SK-N-SH treated with all-trans-retinoic acid at 6 μM for 48 hours (cell line): ENCODE results near the gene EML6.

ENCODE experiments used
- ARNTL ChIP-seq: fragments of 450-650 bp; formaldehyde crosslinking; IDR thresholded peaks from 2 replicates; pipeline ENCODE4 v1.5.0; 2020; ENCODE audit warnings: low read depth, mild to moderate bottlenecking, moderate library complexity, borderline replicate concordance
- BACH2 ChIP-seq: fragments of 250-450 bp; sonication (Bioruptor Pico); IDR thresholded peaks from 2 replicates; pipeline ENCODE4 v1.9.0; 2021; ENCODE audit warnings: mild to moderate bottlenecking, borderline replicate concordance
- CREB5 ChIP-seq: fragments of 250-450 bp; sonication (Bioruptor Pico); IDR thresholded peaks from 2 replicates; pipeline ENCODE4 v1.5.1; 2020; ENCODE audit warnings: low read depth, mild to moderate bottlenecking, moderate library complexity
- CSDC2 ChIP-seq: fragments of 250-450 bp; sonication (Bioruptor Pico); IDR thresholded peaks from 2 replicates; pipeline ENCODE4 v1.5.0; 2020; ENCODE audit warnings: mild to moderate bottlenecking, moderate library complexity
- CSRNP3 ChIP-seq: fragments of 250-450 bp; sonication (Bioruptor Pico); IDR thresholded peaks from 2 replicates; pipeline ENCODE4 v1.5.1; 2021; ENCODE audit warnings: mild to moderate bottlenecking, moderate library complexity
- ISL1 ChIP-seq: fragments of 250-450 bp; sonication (Bioruptor Pico); IDR thresholded peaks from 2 replicates; pipeline ENCODE4 v2.1.2; 2022; ENCODE audit warnings: mild to moderate bottlenecking, moderate library complexity
- POU6F1 ChIP-seq: fragments of 250-450 bp; sonication (Bioruptor Pico); IDR thresholded peaks from 2 replicates; pipeline ENCODE4 v1.8.0; 2021; ENCODE audit warnings: low read depth, mild to moderate bottlenecking, moderate library complexity, borderline replicate concordance
- SNAI2 ChIP-seq: fragments of 250-450 bp; sonication (Bioruptor Pico); IDR thresholded peaks from 2 replicates; pipeline ENCODE4 v1.5.0; 2020; ENCODE audit warnings: mild to moderate bottlenecking, moderate library complexity
- ZC3H10 ChIP-seq: fragments of 250-450 bp; sonication (Bioruptor Pico); IDR thresholded peaks from 2 replicates; pipeline ENCODE4 v1.5.1; 2021; ENCODE audit warnings: mild to moderate bottlenecking, moderate library complexity
- ZFP3 ChIP-seq: fragments of 250-450 bp; sonication (Bioruptor Pico); IDR thresholded peaks from 2 replicates; pipeline ENCODE4 v1.5.0; 2020; ENCODE audit warnings: mild to moderate bottlenecking, moderate library complexity
- ZFP30 ChIP-seq: fragments of 450-650 bp; formaldehyde crosslinking; IDR thresholded peaks from 2 replicates; pipeline ENCODE4 v1.5.0; 2022; ENCODE audit warnings: mild to moderate bottlenecking, moderate library complexity
- ZNF70 ChIP-seq: fragments of 450-650 bp; formaldehyde crosslinking; IDR thresholded peaks from 2 replicates; pipeline ENCODE4 v1.5.0; 2020; ENCODE audit warnings: mild to moderate bottlenecking, moderate library complexity
- ZNF8 ChIP-seq: fragments of 450-650 bp; formaldehyde crosslinking; IDR thresholded peaks from 2 replicates; pipeline ENCODE4 v1.5.0; 2020; ENCODE audit warnings: mild to moderate bottlenecking, moderate library complexity

GRCh38 chr2:54927085-54927750, 203.8 kb downstream of the EML6 start:
- TF ChIP-seq ZFP3 (CRISPR knock-in tag), result no peak
- TF ChIP-seq ZNF8 (CRISPR knock-in tag), result no peak
- TF ChIP-seq CREB5 (CRISPR knock-in tag), result no peak
- TF ChIP-seq SNAI2 (CRISPR knock-in tag), result no peak
- TF ChIP-seq CSRNP3, result no peak
- TF ChIP-seq ZNF70 (CRISPR knock-in tag), result no peak
- no peak for TF ChIP-seq BACH2 (CRISPR knock-in tag)
- no peak for TF ChIP-seq ARNTL (CRISPR knock-in tag)
- no peak for TF ChIP-seq POU6F1
- TF ChIP-seq CSDC2 (CRISPR knock-in tag), result no peak
- TF ChIP-seq ZFP30, result no peak
- no peak for TF ChIP-seq ISL1 (CRISPR knock-in tag)
- TF ChIP-seq ZC3H10 (CRISPR knock-in tag), result no peak
